ENCODE measurements around the gene ADORA1.

- TF ChIP-seq CTCF (IDR thresholded peaks at IDR 0.05; ENCODE audit: low read length) (no peak), EZH2 (optimal IDR thresholded peaks at IDR 0.05; ENCODE audit: low read depth, low read length) (no peak)
Observed at GRCh38 chr1:203208181-203208580, 80.7 kb downstream of the ADORA1 start.

Data from MM.1S (cell line).